ENCODE measurements around the gene ARSG.

ARSG gene

GRCh38 chr17:68456339-68457167, 165.3 kb downstream of the ARSG start:
- DNase-seq = no peak

GRCh38 chr17:68457168-68457538, 165.9 kb downstream of the ARSG start, which contains the start of gene WIPI1:
TSS of gene WIPI1 (minus strand) at chr17:68457496. CDS start at chr17:68457421, 75 bp downstream.
- DNase-seq = no peak

DNA sequence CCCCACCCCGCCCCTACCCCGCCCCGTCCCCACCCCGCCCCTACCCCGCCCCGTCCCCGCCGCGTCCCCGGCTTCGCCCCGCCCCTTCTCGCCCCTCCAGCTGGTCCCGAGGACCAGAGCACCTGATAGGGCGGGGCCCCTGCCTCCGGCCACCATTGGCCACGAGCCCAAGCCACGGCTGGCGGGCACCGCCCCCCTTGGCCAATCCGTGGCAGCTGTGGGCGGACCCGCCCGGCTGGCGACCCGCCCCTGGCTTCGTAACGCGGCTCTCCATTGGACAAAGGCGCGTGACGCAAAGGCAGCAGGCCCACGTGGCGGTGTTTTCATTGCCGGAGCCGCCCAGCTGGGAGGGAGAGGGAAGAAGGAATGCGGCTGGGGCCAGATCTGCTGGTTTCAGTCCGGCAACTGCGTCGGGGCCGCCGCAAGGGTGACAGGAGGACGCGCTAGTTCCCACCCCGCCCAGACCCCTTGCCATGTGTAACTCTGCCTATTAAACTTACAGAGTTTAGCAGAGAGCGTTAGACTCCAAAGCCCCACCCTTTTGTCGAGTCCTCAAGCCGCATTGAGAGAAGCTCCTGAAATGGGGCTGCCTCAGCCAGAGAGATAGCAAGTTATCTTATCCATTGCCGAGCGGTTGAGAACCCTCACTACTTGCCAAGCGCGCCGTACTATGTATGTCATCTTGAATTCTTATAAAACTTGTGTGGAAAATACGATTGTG, 166.4 kb downstream of the ARSG start:
- DNase-seq = peak; percentile 95 to 96

DNA sequence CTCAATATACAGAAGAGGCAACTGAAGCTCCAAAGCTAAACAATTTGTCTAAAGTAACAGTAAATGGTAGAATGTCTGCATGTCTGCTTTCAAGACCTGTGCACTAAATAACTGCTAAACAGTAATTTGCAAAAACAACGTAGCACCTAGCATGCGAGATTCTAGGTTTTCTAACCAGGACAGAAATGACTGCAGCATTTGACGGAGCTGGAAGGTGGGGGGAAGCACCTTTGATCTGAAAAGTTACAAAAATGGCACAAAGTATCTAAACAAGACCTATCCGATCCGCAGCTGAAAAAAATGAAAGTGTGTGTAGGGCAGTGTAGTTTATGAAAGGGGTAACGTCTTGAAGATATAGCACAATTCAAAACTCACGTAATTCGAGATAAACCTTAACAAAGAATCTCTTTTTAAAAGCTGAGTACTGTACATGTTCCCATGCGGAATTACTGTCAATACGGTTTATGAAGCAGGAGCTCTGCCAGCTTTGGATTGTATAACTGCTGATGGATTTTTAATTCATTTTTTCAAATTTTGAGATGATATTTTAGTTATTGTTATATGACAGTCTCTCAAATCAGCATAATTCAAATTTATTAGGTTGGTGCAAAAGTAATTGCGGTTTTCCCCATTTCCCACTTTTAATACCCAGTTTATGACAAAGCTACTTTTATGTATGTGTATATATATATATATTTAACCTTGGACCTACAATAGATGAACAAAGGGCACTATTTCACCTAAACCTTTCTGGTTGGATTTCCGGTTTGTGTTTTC, 167.2 kb downstream of the ARSG start:
- no peak for DNase-seq

GRCh38 chr17:68459037-68459639, 167.8 kb downstream of the ARSG start:
- no peak for DNase-seq

- DNase-seq = no peak
These were observed 168.9 kb downstream of the ARSG start for GRCh38 chr17:68460146-68460545.

GRCh38 chr17:68460715-68461114, 169.4 kb downstream of the ARSG start:
- no peak for DNase-seq

GRCh38 chr17:68461122-68461539, 169.8 kb downstream of the ARSG start:
- no peak for DNase-seq

- peak; percentile 12 to 29 for DNase-seq
These were observed 170.3 kb downstream of the ARSG start for GRCh38 chr17:68461589-68461988.

DNA sequence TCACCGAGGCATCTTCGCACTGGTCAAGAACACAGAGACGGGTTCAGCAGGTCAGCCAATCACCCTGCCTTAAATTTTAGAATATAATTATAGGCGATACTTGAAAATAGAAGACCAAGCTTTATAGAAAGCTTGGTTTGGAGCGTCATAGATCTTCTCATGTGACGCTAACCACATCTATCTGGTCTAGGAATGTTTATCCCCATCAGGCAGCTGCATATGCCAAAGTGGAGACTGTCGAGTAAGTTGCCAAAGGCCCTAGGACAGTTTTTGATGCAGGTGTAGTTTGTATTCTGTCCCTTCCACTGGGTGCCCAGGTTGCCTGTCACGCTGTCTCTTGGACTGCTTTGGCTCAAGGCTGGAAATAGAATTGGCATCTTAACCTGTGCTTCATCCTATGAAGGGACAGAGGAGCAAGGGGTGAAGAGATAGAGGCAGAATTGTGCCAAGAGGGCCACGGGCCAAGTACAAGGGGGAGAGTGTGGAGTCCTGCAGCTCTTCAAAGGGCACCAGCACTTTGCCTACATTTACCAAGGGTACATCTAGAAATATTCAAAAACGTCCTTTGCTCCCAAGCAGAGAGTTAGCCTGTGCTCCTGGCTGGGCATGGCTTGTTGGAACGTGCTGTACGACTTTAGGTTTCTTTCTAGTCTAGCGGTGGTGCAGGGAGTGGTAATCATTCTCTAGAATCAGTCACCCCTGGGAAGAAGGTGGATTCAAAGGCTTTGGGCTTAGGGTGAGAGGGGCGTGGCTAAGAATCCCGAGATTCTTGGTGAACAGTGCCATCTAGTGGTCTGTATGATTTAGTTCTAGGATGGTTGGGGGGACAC, 171.3 kb downstream of the ARSG start:
- DNase-seq = peak; percentile 60 to 63

DNA sequence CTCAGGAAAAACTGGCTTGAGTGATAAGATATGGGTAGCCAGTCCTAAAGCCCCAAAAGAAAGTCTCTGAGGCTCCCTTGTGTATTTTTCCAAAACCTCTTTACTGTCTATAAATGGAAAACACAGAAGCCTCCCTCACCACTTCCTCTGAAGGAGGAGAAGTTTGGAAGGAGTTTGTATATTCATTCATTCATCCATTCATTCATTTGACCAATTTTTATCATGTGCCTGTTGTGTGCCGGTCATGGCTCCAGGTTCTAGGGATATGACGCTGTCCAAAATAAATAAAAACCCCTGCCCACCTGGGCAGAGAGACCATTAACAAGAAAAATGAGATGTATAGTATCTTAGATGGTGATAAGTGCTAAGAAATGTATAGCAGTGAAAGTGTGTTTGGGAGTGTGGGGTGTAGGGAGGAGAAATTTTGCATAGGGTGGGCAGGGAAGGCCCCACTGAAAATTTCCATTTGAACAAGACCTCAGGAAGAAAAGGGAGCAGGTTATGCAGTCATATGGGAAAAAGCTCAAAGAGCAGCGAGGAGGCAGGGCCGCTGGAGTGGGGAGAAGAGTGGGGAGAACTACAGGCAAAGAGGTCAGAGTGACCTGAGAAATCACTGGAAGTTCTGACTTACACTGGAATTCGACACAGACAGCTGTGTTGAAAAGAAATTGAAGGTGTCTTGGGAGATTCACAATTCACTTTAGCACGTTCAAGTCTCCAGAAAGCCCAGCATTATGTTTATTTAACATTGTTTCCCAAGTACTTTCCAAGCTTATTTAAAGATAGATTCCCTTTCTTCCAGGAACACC, 172.1 kb downstream of the ARSG start:
- DNase-seq = no peak

DNA sequence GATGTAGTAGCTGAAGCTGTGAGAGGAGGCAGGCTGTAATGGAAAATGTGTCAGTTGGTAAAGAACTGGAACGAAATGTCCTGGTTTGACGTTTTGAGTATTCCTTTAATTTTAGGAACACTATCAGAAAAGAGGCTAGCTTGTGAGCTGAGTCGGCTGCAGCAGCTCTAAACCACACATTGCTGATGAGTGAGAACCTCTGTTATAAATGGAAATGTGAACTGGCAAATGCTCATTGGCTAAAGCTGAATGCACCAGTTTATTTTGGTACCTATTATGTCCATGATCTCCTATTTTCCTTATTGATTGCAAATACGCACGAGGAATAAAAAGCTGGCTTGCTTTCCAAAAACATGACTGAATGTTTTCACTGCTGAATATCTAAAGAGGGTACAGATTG, 177.0 kb downstream of the ARSG start:
- DNase-seq = no peak

- no peak for DNase-seq
These were observed 177.5 kb downstream of the ARSG start for GRCh38 chr17:68468788-68469187.

All from activated CD4-positive, alpha-beta T cell treated with anti-CD3 and anti-CD28 coated beads, Interleukin-2, amount 50 U/mL, for 4 hours (primary cell).